HL-60 (cell line): Measurements from ENCODE around the gene FUT8.

Experiments used
- DNase-seq, 2 experiments: peaks; one replicate each; pipeline ENCODE4 v3.0.0-alpha.2; 2010 to 2020; ENCODE audit warnings: low read depth in 1 of 2, low spot score in 1 of 2
- H3K27ac ChIP-seq: fragments of 250-450 bp; sonication (Bioruptor Pico); replicated peaks from 2 replicates; pipeline ENCODE4 v1.5.1; 2020; ENCODE audit warnings: mild to moderate bottlenecking, moderate library complexity
- H3K27me3 ChIP-seq: fragments of 250-450 bp; sonication (Bioruptor Pico); 2 replicates; pipeline ENCODE4 v1.5.1; 2021; ENCODE audit warnings: mild to moderate bottlenecking, moderate library complexity; ENCODE audit not compliant: insufficient read depth, poor library complexity, severe bottlenecking
- H3K4me3 ChIP-seq: replicated peaks from 2 replicates; pipeline ENCODE4 v1.5.1; 2011; ENCODE audit warnings: mild to moderate bottlenecking, control low read depth, low read length; ENCODE audit not compliant: insufficient read depth
- GABPA ChIP-seq: IDR thresholded peaks from 2 replicates; pipeline ENCODE4 v1.6.1; 2012; ENCODE audit warnings: low read depth
- POLR2AphosphoS5 ChIP-seq: IDR thresholded peaks from 2 replicates; pipeline ENCODE4 v1.6.1; 2012; ENCODE audit warnings: low read depth
- SPI1 ChIP-seq: IDR thresholded peaks from 2 replicates; pipeline ENCODE4 v1.6.1; 2012; ENCODE audit warnings: low read depth, mild to moderate bottlenecking, borderline replicate concordance
- TF ChIP-seq, protein P1 (sequence below): IDR thresholded peaks from 2 replicates; pipeline ENCODE4 v1.6.1; 2012; ENCODE audit warnings: low read depth; ENCODE audit not compliant: insufficient replicate concordance
- TF ChIP-seq, protein P2 (sequence below): IDR thresholded peaks from one replicate; pipeline ENCODE4 v1.5.1; 2011; ENCODE audit warnings: low read length, control low read depth, inconsistent platforms; ENCODE audit not compliant: insufficient read depth

FUT8 gene

DNA sequence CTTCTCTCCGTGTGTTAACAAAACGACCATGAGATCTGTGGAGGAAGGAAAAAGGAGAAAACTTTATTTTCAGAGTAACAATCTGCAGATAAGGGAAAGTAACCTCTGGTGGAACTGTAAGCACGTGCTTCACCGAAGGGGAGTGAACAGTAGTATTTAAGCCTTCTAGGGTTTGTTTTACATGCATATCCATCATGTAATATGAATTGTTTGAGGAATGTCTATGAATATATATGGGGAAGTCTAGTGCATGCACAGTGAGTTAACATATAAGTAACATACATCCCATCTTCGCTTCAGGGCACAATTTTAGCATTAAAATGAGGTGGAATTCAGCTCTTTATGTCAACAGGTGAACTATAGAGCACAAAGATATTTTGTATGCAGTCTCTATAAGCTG, 101.1 kb downstream of the FUT8 start:
- TF ChIP-seq, protein P1, sequence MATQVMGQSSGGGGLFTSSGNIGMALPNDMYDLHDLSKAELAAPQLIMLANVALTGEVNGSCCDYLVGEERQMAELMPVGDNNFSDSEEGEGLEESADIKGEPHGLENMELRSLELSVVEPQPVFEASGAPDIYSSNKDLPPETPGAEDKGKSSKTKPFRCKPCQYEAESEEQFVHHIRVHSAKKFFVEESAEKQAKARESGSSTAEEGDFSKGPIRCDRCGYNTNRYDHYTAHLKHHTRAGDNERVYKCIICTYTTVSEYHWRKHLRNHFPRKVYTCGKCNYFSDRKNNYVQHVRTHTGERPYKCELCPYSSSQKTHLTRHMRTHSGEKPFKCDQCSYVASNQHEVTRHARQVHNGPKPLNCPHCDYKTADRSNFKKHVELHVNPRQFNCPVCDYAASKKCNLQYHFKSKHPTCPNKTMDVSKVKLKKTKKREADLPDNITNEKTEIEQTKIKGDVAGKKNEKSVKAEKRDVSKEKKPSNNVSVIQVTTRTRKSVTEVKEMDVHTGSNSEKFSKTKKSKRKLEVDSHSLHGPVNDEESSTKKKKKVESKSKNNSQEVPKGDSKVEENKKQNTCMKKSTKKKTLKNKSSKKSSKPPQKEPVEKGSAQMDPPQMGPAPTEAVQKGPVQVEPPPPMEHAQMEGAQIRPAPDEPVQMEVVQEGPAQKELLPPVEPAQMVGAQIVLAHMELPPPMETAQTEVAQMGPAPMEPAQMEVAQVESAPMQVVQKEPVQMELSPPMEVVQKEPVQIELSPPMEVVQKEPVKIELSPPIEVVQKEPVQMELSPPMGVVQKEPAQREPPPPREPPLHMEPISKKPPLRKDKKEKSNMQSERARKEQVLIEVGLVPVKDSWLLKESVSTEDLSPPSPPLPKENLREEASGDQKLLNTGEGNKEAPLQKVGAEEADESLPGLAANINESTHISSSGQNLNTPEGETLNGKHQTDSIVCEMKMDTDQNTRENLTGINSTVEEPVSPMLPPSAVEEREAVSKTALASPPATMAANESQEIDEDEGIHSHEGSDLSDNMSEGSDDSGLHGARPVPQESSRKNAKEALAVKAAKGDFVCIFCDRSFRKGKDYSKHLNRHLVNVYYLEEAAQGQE: no peak
- TF ChIP-seq, protein P2, sequence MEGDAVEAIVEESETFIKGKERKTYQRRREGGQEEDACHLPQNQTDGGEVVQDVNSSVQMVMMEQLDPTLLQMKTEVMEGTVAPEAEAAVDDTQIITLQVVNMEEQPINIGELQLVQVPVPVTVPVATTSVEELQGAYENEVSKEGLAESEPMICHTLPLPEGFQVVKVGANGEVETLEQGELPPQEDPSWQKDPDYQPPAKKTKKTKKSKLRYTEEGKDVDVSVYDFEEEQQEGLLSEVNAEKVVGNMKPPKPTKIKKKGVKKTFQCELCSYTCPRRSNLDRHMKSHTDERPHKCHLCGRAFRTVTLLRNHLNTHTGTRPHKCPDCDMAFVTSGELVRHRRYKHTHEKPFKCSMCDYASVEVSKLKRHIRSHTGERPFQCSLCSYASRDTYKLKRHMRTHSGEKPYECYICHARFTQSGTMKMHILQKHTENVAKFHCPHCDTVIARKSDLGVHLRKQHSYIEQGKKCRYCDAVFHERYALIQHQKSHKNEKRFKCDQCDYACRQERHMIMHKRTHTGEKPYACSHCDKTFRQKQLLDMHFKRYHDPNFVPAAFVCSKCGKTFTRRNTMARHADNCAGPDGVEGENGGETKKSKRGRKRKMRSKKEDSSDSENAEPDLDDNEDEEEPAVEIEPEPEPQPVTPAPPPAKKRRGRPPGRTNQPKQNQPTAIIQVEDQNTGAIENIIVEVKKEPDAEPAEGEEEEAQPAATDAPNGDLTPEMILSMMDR: no peak
- TF ChIP-seq SPI1 (no peak), GABPA (no peak), POLR2AphosphoS5 (no peak)
- H3K27ac ChIP-seq: no peak overlapping the region
- H3K4me3 ChIP-seq: no peak overlapping the region
- H3K27me3 ChIP-seq: no peaks in the 10 kb centered on the region
- no peak for DNase-seq

DNA sequence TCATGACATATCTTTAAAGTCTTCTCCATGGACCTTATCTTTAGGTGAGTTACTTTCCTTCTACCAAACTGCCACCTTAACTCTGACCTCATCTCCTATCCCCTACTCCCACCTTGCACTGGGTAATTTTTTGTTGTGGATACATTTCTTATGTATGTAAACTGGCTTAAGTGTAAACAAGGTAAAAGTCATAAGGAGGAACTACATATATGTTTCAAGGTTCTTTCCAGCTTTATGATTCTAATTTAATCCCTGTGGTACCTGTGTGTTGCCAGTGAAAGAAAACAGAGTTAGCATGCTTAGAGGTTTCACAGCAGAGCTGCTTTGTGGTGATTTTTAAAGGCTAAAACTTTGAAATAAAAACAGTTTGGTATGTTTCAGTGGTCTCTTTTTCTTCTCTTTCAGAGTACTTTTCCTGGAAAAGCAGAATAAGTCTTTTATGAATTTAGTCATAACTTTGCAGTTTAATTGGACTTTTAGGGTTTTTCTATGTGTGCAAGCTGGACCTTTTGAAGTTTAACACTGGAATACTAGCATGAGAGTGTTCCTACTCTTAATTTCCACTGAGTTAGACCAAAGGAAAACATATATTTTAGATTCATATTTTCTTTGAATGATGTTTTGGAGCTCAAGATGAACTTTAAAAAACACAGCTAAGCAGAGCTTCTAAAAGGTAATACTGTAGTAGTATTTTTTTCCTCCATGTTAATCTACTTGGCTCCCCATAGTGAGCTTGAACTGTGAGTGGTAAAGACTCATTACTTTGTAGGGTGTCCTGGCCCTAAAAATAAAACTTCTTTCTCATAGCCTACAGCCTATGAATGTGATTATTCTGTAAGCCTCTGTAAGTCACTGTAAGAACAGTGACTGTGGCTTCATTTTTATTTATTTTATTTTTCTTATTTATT, 105.4 kb downstream of the FUT8 start:
- H3K4me3 ChIP-seq: no peak overlapping the region
- TF ChIP-seq POLR2AphosphoS5: no peak
- H3K27ac ChIP-seq: no peak overlapping the region
- DNase-seq: no peak
- no peaks in the 10 kb centered on the region for H3K27me3 ChIP-seq

DNA sequence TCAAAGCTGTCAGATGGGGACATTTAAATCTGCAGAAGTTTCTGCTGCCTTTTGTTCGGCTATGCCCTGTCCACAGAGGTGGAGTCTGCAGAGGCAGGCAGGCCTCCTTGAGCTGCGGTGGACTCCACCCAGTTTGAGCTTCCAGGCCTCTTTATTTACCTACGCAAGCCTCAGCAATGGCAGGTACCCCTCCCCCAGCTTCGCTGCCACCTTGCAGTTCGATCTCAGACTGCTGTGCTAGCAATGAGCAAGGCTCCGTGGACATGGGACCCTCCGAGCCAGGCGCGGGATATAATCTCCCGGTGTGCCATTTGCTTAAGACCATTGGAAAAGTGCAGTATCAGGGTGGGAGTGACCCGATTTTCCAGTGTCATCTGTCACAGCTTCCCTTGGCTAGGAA, 115.5 kb downstream of the FUT8 start:
- Histone ChIP-seq H3K4me3 (no peak overlapping the region), H3K27me3 (no peaks in the 10 kb centered on the region), H3K27ac (no peak overlapping the region)
- TF ChIP-seq POLR2AphosphoS5 (no peak), GABPA (no peak), SPI1 (no peak)
- TF ChIP-seq, protein P1: no peak
- TF ChIP-seq, protein P2: no peak
- no peak for DNase-seq

DNA sequence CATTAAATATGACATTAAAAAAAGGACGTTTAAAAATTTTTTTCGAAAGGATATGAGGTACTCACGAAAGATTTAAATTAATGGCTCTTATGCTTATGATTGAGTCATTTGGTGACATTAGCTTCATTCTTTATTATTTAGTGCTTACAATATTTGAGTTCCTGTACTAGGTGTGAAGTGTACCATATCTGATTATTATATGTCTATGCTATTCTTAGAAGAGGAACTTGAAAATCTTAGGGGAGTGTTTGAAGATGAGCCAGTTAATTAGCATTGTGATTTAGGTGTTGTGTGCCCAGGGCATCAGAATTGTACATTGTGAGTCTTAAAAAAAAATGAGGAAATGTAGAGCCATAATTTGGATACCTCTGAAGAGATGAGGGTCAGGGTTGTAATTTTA, 118.6 kb downstream of the FUT8 start:
- no peak overlapping the region for H3K4me3 ChIP-seq
- H3K27ac ChIP-seq: no peak overlapping the region
- DNase-seq: no peak
- TF ChIP-seq SPI1 (no peak), GABPA (no peak), POLR2AphosphoS5 (no peak)
- TF ChIP-seq, protein P1: no peak
- TF ChIP-seq, protein P2: no peak
- H3K27me3 ChIP-seq: no peaks in the 10 kb centered on the region
